Sigmoid colon (tissue), 7 donors: ENCODE measurements around the gene USP7. TPM values are rescaled to one million over a fixed set of nuclear protein-coding genes. Genes with fewer than 3 reads are reported as not detected.
A peak's percentile ranks its signal among the peaks of the same experiment; 100 is the strongest.

ENCODE experiments used
- DNase-seq: peaks from one replicate; pipeline ENCODE4 v3.0.0-alpha.2; 2019
- H3K27ac ChIP-seq, 4 donors: fragments of 200-600 bp; sonication (generic); one replicate each; pipeline ENCODE4 v1.5.1; 2016 to 2019; ENCODE audit warnings: mild to moderate bottlenecking in 1 of 4
- H3K27me3 ChIP-seq, 3 donors: fragments of 200-600 bp; sonication (generic); one replicate each; pipeline ENCODE4 v1.5.1; 2019; ENCODE audit warnings: mild to moderate bottlenecking in 1 of 3
- H3K36me3 ChIP-seq, 4 donors: fragments of 200-600 bp; sonication (generic); one replicate each; pipeline ENCODE4 v1.5.1; 2016 to 2019
- H3K4me1 ChIP-seq, 4 donors: fragments of 200-600 bp; sonication (generic); one replicate each; pipeline ENCODE4 v1.5.1; 2017 to 2019
- H3K4me3 ChIP-seq, 4 donors: fragments of 200-600 bp; sonication (generic); one replicate each; pipeline ENCODE4 v1.5.1; 2017 to 2019; ENCODE audit warnings: mild to moderate bottlenecking in 2 of 4, moderate library complexity in 1 of 4
- H3K9me3 ChIP-seq, 4 donors: fragments of 200-600 bp in 3 of 4; sonication (generic) in 3 of 4; one replicate each; pipeline versions ENCODE4 v1.5.1 to v1.6.1; 2013 to 2019
- CTCF ChIP-seq, 4 experiments: fragments of 450-650 bp in 3 of 4; fragments of 200-600 bp in 1 of 4; IDR thresholded peaks; one replicate each; pipeline ENCODE4 v1.5.1; 2016 to 2019; ENCODE audit warnings: antibody characterized with exemption in 4 of 4, mild to moderate bottlenecking in 3 of 4, moderate library complexity in 2 of 4
- EP300 ChIP-seq, 4 donors: sonication (generic); formaldehyde crosslinking; IDR thresholded peaks; one replicate each; pipeline ENCODE4 v1.6.1; 2017; ENCODE audit warnings: antibody characterized with exemption in 4 of 4
- POLR2A ChIP-seq, 2 donors: fragments of 450-650 bp; IDR thresholded peaks; one replicate each; pipeline ENCODE4 v1.6.1; 2016; ENCODE audit warnings: antibody characterized with exemption in 2 of 2, mild to moderate bottlenecking in 2 of 2, moderate library complexity in 2 of 2
- POLR2AphosphoS5 ChIP-seq, 4 donors: sonication (generic); formaldehyde crosslinking; IDR thresholded peaks; one replicate each; pipeline ENCODE4 v1.6.1; 2017; ENCODE audit warnings: antibody characterized with exemption in 4 of 4
- WGBS, 2 donors: extraction: QIAGEN DNeasy Blood & Tissue Kit; methylation state at CpG; one replicate each; pipeline ENCODE4 v1.1.7; 2013; 5-methylcytosine and 5-hydroxymethylcytosine counted together
- intact Hi-C: fragments of 100-400 bp; cut with DNase I; formaldehyde crosslinking; loops from one replicate; pipeline ENCODE4 v1.15.1; 2023
- polyA plus RNA-seq, 3 donors: library from polyadenylated mRNA; stranded (reverse); fragments of 200-250 nt; gene quantifications; one replicate each; pipeline ENCODE4 v1.2.3, GENCODE V29; 2013
- total RNA-seq, 4 donors: library from RNA; depleted of rRNA; stranded (reverse); fragments of >200 nt; gene quantifications; one replicate each; pipeline ENCODE4 v1.1.0, GENCODE V29; 2016
- donor health status: healthy with polysubstance abuse.
- donor health status: Bipolar disorder and iron deficiency.
- donor health status: healthy.

Gene USP7
- total and polyA plus RNA-seq, 7 donors, result 28.8 to 84.5 (median 64.9) TPM

- DNase-seq, result no peak
- intact Hi-C loops, result loop anchor here (2.0 kb wide), 1 partner anchor 42 kb away; no protein-coding TSS in a partner anchor
- 30 to 49% methylated on average over 8 of the region's 8 CpGs for WGBS, 2 donors
Observed at GRCh38 chr16:8967132-8967821, 3.6 kb upstream of the USP7 start.

GRCh38 chr16:8966817-8967131 is 3.1 kb upstream of the USP7 start:
- Histone ChIP-seq H3K4me3 (no peak overlapping the region), H3K4me1 (peaks cover 0 to 16% (median 12%) of the 10 kb centered on the region in 4 donors), H3K27ac (no peak overlapping the region), H3K27me3 (no peaks in the 10 kb centered on the region), H3K9me3 (no peaks in the 10 kb centered on the region), H3K36me3 (no peaks in the 10 kb centered on the region)
- DNase-seq, result no peak
- no peak for TF ChIP-seq POLR2AphosphoS5 (IDR thresholded peaks at IDR 0.05)
- TF ChIP-seq CTCF (IDR thresholded peaks at IDR 0.05), result no peak
- TF ChIP-seq POLR2A (IDR thresholded peaks at IDR 0.05), result no peak
- TF ChIP-seq EP300 (IDR thresholded peaks at IDR 0.05), result no peak
- intact Hi-C loops, result loop anchor here (2.0 kb wide), 1 partner anchor 42 kb away; no protein-coding TSS in a partner anchor
- 26 to 70% methylated on average over 3 of the region's 3 CpGs for WGBS, 2 donors

More at GRCh38 chr16:8967132-8967821, 3.6 kb upstream of the USP7 start:
- no peaks in the 10 kb centered on the region for H3K9me3 ChIP-seq
- H3K4me3 ChIP-seq, result no peak overlapping the region
- H3K4me1 ChIP-seq, result peaks cover 0 to 11% (median 7%) of the 10 kb centered on the region in 4 donors
- no peaks in the 10 kb centered on the region for H3K36me3 ChIP-seq
- H3K27me3 ChIP-seq, result no peaks in the 10 kb centered on the region
- H3K27ac ChIP-seq, result no peak overlapping the region
- TF ChIP-seq POLR2AphosphoS5 (IDR thresholded peaks at IDR 0.05) (no peak), CTCF (IDR thresholded peaks at IDR 0.05) (no peak), EP300 (IDR thresholded peaks at IDR 0.05) (no peak), POLR2A (IDR thresholded peaks at IDR 0.05) (no peak)

- intact Hi-C loops, result loop anchor here (2.0 to 5.0 kb wide), 3 partner anchors 126 to 1773 kb away; partner anchors contain the start of genes HAPSTR1, PMM2 and TMEM186
- Histone ChIP-seq H3K4me3 (peak overlapping the region; percentile 51 to 91 (median 60)), H3K27me3 (no peaks in the 10 kb centered on the region), H3K9me3 (no peaks in the 10 kb centered on the region), H3K27ac (peak overlapping the region; percentile 81 to 89 (median 88)), H3K36me3 (no peaks in the 10 kb centered on the region), H3K4me1 (peaks cover 0 to 39% (median 35%) of the 10 kb centered on the region in 4 donors)
- no peak for DNase-seq
- TF ChIP-seq CTCF (IDR thresholded peaks at IDR 0.05), result no peak
- WGBS, 2 donors, result 45 to 56% methylated on average over 6 of the region's 6 CpGs
Observed at GRCh38 chr16:8964462-8964861, 756 bp upstream of the USP7 start.

GRCh38 chr16:8963010-8963820 is 491 bp downstream of the USP7 start:
- H3K36me3 ChIP-seq, result no peaks in the 10 kb centered on the region
- intact Hi-C loops, result loop anchor here (5.0 kb wide), 2 partner anchors 166 to 1774 kb away; partner anchors contain the start of genes PMM2 and TMEM186
- H3K4me1 ChIP-seq, result peaks cover 0 to 52% (median 48%) of the 10 kb centered on the region in 4 donors
- TF ChIP-seq POLR2A (IDR thresholded peaks at IDR 0.05) (no peak), EP300 (IDR thresholded peaks at IDR 0.05) (no peak), POLR2AphosphoS5 (IDR thresholded peaks at IDR 0.05) (no peak), CTCF (IDR thresholded peaks at IDR 0.05) (no peak)
- H3K27ac ChIP-seq, result peak overlapping the region; percentile 81 to 89 (median 88)
- H3K4me3 ChIP-seq, result peak overlapping the region; percentile 57 to 91 (median 72)
- no peak for DNase-seq
- WGBS, 2 donors, result 1% methylated on average over 146 of the region's 146 CpGs
- H3K9me3 ChIP-seq, result no peaks in the 10 kb centered on the region
- H3K27me3 ChIP-seq, result no peaks in the 10 kb centered on the region
